Urinary bladder (tissue), 4 donors: Measurements from ENCODE around the gene BRME1. TPM values are rescaled to one million over a fixed set of nuclear protein-coding genes. Genes with fewer than 3 reads are reported as not detected.

ENCODE experiments used
- DNase-seq: peaks from one replicate; pipeline ENCODE4 v3.0.0-alpha.2; 2015; ENCODE audit errors: extremely low spot score
- H3K27ac ChIP-seq: one replicate; pipeline ENCODE4 v1.5.1; 2013; ENCODE audit warnings: low read depth, mild to moderate bottlenecking, moderate library complexity
- H3K36me3 ChIP-seq: one replicate; pipeline ENCODE4 v1.6.1; 2013; ENCODE audit warnings: mild to moderate bottlenecking, moderate library complexity; ENCODE audit not compliant: insufficient read depth
- H3K4me1 ChIP-seq: one replicate; pipeline ENCODE4 v1.6.1; 2013; ENCODE audit warnings: mild to moderate bottlenecking, moderate library complexity; ENCODE audit not compliant: insufficient read depth
- H3K4me3 ChIP-seq: one replicate; pipeline ENCODE4 v1.5.1; 2013; ENCODE audit warnings: low read depth, low read length
- WGBS: extraction: QIAGEN DNeasy Blood & Tissue Kit; methylation state at CpG from one replicate; pipeline ENCODE4 v1.1.7; 2013; 5-methylcytosine and 5-hydroxymethylcytosine counted together
- polyA plus RNA-seq: library from polyadenylated mRNA; stranded (reverse); fragments of 200-250 nt; gene quantifications from one replicate; pipeline ENCODE4 v1.2.3, GENCODE V29; 2013
- total RNA-seq: library from RNA; depleted of rRNA; stranded (reverse); fragments of >200 nt; gene quantifications from one replicate; pipeline ENCODE4 v1.2.3, GENCODE V29; 2014
- donor health status: healthy with polysubstance abuse.
- donor health status: healthy.

The BRME1 gene
- total RNA-seq (2.0 TPM), polyA plus RNA-seq (2.2 TPM)

DNA sequence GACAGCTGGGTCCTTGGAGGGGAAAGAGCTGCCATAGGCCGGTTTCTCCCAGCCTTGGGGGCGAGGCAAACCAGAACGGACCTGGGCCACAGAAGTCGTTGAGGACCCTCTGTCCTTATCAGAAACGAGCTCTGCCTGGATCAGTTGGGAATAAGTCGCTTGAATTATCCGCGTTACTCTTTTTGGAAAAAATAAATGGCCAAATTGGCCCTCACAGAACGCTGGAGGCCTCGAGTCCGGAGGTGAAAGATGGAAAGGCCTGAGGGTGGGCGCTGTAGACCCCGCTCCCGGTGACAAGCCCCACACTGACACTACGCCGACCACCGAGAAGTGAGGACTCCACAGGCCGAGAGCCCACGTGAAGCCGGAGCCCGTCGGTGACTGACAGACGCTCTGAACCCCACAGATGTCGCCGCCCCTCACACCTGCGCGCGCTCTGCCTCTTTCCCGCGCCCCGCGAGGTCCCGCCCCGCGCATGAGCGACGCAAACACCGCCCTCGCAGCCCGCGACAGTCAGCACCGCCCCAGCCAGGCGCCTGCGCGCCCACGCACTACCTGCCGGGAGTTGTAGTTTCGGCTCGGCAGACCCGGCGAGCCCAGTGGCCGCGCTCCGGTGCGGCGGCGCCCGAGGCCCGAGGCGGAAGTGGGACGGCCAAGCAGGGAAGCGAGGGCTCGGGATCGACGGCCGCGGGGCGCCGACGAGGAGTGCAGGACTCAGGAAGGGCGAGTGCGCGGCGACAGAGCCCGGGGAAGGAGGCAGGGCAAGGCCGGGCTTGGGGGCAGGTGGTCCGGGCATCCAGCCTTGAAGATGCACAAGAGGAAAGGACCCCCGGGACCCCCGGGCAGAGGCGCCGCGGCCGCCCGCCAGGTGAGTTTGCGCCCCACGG lies at the start of gene BRME1, which contains the start of gene CC2D1A:
BRME1 (minus strand) TSS at position 484 of the 887 bp plus-strand sequence. CDS start 1,225 bp downstream, outside the sequence.
CC2D1A (plus strand) TSS at position 568 of the 887 bp plus-strand sequence; CDS start at position 809, 241 bp downstream.
- Histone ChIP-seq H3K27ac (peak within 1 kb of the TSS; percentile 78), H3K4me3 (peak within 1 kb of the TSS; percentile 82), H3K36me3 (no peaks in the 10 kb centered on the region), H3K4me1 (peaks cover 2% of the 10 kb centered on the region)
- DNase-seq = peak; percentile 58
- WGBS = 5% methylated on average over 86 of the region's 86 CpGs

DNA sequence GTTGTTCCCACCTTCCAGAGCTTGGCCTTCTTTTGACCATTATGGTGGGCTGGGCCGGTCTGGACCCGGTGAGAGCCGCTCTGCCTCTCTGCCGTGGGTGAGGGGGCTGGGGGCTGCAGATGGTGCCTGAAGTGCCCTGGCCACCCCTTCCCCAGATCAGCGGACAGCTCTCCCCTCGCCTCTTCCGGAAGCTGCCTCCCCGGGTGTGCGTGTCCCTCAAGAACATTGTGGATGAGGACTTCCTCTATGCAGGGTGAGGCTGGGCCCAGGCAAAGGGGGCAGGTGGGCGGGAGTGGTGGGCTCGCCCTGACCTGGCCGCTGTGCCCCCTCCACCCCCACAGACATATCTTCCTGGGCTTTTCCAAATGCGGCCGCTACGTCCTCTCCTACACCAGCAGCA lies 48.3 kb upstream of the BRME1 start:
- H3K36me3 ChIP-seq = peaks cover under 1% of the 10 kb centered on the region
- no peaks in the 10 kb centered on the region for H3K4me1 ChIP-seq
- 92% methylated on average over 15 of the region's 15 CpGs for WGBS
- no peak overlapping the region for H3K27ac ChIP-seq
- no peak overlapping the region for H3K4me3 ChIP-seq
- DNase-seq = no peak

DNA sequence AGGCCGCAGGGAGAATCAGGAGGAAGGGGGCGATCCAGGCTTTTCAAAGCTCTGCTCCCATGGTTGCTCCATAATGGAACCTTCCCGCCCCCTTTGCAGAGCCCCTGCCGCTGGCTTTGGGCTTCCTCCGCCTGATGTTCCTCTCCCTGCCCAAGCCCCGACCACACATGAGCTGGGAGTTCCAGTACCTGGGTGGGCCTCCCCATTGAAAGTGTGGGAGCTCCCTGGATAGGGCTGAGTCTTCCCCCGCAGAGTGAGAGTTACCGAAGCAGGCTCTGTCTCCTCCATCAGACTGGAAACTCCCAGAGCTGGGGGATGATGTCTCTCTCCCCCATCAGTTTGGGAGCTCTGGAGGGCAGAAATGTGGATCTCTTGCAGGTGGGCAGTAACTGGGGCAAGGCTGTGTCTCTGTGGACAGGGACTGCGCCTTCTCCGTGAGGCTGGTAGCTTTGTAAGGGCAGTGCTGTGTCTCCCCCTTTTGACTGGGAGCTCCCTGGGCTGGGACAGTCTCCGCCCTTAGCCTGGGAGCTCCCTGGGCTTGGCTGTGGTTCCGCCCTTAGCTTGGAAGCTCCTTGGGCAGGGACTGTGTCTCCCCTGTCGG lies 47.1 kb upstream of the BRME1 start:
- 3% methylated on average over 13 of the region's 13 CpGs for WGBS
- peak; percentile 6 for DNase-seq
- H3K4me1 ChIP-seq = no peaks in the 10 kb centered on the region
- peak overlapping the region; percentile 95 for H3K4me3 ChIP-seq
- H3K36me3 ChIP-seq = no peaks in the 10 kb centered on the region
- H3K27ac ChIP-seq = no peak overlapping the region

DNA sequence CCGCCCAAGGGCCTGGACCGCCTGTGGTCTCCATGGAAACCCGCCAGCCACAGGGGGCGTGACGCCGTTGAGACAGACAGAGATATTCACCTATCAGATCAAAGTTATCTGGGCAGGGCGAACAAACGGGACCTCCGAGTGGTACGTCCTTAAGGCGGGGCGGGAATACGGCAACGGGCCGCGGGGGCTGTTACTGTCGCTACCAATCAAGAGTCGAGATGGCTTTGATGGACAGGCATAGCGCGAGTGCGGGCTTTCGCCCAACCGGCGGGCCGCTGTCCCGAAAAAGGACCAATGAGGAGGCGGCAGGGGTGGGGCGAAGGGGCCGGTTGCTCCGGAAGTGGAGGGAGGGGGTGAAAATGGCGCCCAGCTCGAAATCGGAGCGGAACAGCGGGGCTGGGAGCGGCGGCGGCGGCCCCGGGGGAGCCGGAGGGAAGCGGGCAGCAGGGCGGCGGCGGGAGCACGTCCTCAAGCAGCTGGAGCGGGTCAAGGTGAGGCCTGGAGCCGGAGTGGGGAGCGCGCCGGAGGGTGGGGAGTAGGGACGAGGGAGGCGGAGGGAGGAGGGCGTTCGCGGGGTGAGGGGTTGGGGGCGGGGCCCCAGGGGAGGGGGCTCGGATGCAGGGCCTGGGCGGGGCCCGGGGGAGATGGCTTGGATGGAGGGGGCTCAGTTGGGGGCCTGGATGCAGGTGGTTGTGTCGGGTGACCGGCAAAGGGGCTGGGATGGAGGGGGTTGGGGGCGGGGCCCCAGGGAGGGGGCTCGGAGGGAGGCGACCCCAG lies 46.4 kb upstream of the BRME1 start, which contains the start of gene DCAF15:
DCAF15 (plus strand) TSS at position 356 of the 777 bp plus-strand sequence; CDS start at position 360, 4 bp downstream.
- Histone ChIP-seq H3K4me3 (peak within 1 kb of the TSS; percentile 95), H3K36me3 (no peaks in the 10 kb centered on the region), H3K4me1 (no peaks in the 10 kb centered on the region), H3K27ac (peak within 1 kb of the TSS; percentile 93)
- peak; percentile 97 for DNase-seq
- under 1% methylated on average over 62 of the region's 65 CpGs for WGBS

DNA sequence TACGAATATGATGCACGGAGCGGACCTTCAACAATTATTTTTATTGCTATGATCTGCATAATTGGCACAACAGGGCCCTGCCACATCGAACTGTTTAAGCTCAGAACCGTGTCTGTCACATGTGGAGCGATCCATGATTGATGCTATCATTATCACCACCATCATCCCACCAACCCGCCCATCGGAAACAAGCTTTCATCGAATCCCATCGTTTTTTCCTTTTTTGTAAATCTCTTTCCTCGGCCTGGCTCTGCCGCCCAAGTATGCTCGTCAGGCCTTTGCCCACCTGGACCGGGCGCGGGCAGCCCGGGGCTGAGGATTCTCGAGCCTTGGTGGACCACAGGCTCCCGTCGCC lies 45.9 kb upstream of the BRME1 start:
- Histone ChIP-seq H3K4me1 (no peaks in the 10 kb centered on the region), H3K36me3 (no peaks in the 10 kb centered on the region), H3K4me3 (no peak overlapping the region), H3K27ac (no peak overlapping the region)
- no peak for DNase-seq
- 10% methylated on average over 20 of the region's 20 CpGs for WGBS

DNA sequence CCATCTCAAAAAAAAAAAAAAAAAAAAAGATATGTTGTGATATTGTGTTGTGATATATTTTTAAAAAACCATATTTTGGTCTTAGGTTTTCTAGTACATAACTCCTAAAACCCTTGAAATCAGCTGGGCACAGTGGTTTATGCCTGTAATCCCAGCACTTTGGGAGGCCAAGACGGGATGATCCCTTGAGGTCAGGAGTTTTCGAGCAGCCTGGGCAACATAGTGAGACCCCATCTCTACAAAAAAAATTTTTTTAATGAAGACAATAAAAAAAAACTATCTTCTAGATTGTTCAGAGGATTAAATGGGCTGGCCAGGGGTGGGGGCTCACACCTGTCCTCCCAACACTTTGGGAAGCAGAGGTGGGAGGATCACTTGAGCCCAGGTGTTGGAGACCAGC lies 45.1 kb upstream of the BRME1 start:
- DNase-seq = no peak
- H3K27ac ChIP-seq = no peak overlapping the region
- H3K4me3 ChIP-seq = no peak overlapping the region
- no peaks in the 10 kb centered on the region for H3K36me3 ChIP-seq
- WGBS = 84% methylated on average over 2 of the region's 2 CpGs
- no peaks in the 10 kb centered on the region for H3K4me1 ChIP-seq

DNA sequence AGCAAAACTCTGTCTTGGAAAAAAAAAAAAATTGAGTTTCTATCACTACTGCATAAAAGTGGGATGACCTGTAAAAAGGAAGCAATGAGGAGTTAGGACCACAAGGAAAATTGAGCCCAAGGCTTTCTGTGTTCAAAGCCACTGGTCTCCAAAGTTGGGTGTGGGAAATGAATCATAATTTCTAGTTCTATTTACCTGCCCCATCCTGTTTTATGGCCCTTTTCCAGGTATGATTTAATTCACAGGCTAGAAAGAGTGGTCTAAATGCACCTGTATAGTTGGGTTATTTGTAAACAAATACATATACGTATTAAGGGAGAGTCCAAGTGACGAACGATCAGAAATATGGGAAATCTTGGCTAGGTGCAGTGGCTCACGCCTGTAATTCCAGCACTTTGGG lies 40.5 kb upstream of the BRME1 start:
- WGBS = 85% methylated on average over 4 of the region's 4 CpGs
- H3K27ac ChIP-seq = no peak overlapping the region
- DNase-seq = no peak

DNA sequence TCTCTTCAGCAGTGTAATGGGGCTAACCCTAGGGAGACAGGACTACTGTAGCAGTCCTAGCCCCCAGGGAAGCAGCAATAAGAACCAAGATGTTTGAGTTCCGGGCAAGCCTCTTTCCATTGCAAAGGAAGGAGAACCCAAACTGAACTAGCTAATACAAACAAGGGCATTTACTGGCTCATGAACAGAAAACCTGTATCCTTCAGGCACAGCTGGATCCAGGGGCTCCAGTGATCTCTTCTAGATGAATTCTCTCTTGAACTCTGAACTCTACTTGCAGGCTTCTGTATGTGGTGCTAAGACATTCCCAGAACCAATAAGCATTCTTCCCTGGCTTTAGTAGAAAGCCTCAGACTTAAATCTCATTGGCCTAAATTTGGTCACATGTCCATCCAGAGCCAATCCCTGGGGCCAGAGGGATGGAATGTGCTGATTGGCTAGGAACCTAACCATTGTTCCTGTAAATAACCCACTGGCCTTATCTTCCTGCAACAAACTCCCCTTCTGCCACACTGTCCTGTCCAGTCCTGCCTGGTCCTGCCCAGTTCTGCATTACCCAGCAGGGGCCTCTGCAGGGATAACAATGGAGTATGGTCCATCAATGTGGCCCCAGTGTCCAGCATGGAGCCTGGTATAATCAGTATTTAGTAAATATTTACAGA lies 36.2 kb upstream of the BRME1 start:
- DNase-seq = no peak
- Histone ChIP-seq H3K27ac (no peak overlapping the region), H3K4me3 (no peak overlapping the region), H3K4me1 (no peaks in the 10 kb centered on the region), H3K36me3 (no peaks in the 10 kb centered on the region)
- 98% methylated on average over 1 of the region's 1 CpG for WGBS

More for the DNA sequence above, 40.5 kb upstream of the BRME1 start:
- Histone ChIP-seq H3K4me1 (no peaks in the 10 kb centered on the region), H3K4me3 (no peak overlapping the region), H3K36me3 (no peaks in the 10 kb centered on the region)

DNA sequence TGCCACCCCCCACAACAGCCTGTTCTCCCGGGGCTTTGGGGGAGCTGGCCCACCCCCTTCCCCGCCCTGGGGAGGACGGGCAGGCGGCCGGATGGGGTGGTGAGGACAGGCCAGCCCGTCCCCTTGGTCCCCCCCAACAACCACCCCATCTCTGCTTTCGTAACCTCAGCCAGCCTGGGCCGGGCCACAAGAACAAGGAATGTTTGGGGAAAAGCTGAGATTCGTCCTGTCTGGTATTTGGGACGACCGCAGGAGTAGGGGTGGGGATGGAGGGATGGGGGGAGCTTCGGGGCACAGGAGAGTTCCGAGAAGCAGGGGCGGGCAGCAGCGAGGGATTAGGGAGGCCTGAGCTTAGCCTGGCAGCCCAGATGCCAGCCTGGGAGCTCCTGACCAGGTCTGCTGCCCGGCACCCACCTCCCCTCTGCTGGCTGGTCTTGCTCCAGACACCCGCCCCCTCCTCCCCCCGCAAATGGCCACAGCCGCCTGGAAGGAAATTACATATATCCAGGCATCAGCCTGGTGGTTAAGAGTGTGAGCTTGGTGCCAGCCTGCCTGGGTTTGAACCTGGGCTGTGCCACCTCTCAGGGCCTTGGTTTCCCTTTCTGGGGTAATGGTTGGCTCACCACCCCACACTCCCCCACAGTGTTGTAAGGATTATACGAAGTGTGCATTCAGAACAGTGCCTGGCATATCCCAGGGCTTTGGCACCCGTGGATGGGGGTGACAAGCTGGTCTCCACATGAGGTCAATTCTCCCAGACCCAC lies 32.6 kb upstream of the BRME1 start, which contains the start of gene PODNL1:
PODNL1 (minus strand) TSS at position 117 of the 764 bp plus-strand sequence. CDS start 236 bp downstream, outside the sequence.
- 18% methylated on average over 21 of the region's 21 CpGs for WGBS
- Histone ChIP-seq H3K36me3 (no peaks in the 10 kb centered on the region), H3K27ac (no peak within 1 kb of the TSS), H3K4me3 (peak within 1 kb of the TSS; percentile 34), H3K4me1 (no peaks in the 10 kb centered on the region)
- no peak for DNase-seq

DNA sequence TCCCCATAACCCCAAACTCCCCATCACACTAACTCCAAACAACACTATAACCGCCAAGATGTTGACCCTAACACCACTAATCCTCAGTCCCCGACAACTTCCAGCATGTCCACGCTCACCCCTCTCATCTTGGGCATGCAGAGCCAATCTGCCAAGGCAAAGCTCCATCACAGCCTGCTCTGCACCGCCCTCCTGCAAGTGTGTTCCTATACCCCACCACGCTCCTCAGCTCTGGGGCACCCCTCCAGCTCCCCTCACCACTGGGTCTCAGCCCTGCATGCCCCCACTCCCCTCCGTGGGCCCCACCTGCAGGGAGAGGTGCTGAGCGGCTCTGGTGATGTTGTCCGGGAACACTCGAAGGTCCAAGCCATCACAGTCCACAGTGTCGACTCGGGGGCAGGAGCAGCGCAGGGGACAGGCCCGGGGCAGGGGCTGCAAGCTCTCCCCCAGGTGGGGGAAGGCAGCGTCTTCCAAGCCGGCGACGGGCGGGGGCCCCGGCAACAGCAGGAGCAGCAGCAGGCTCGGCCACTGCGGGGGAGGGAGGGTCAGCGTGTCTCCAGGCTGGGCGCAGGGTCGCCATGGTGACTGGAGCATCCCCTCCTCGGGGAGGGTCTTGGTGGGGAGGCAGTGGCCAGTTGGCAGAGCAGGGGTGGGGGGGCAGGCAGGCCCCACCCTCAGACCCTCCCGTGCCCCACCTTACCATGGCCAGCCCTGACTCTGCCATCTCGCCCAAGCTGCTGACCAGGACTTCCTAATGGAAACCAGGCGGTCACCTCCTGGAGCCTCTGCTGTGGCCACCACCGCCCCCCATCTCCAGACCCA lies 31.8 kb upstream of the BRME1 start:
- peak overlapping the region; percentile 34 for H3K4me3 ChIP-seq
- no peaks in the 10 kb centered on the region for H3K36me3 ChIP-seq
- WGBS = 8% methylated on average over 29 of the region's 29 CpGs
- H3K4me1 ChIP-seq = no peaks in the 10 kb centered on the region
- DNase-seq = no peak
- no peak overlapping the region for H3K27ac ChIP-seq

DNA sequence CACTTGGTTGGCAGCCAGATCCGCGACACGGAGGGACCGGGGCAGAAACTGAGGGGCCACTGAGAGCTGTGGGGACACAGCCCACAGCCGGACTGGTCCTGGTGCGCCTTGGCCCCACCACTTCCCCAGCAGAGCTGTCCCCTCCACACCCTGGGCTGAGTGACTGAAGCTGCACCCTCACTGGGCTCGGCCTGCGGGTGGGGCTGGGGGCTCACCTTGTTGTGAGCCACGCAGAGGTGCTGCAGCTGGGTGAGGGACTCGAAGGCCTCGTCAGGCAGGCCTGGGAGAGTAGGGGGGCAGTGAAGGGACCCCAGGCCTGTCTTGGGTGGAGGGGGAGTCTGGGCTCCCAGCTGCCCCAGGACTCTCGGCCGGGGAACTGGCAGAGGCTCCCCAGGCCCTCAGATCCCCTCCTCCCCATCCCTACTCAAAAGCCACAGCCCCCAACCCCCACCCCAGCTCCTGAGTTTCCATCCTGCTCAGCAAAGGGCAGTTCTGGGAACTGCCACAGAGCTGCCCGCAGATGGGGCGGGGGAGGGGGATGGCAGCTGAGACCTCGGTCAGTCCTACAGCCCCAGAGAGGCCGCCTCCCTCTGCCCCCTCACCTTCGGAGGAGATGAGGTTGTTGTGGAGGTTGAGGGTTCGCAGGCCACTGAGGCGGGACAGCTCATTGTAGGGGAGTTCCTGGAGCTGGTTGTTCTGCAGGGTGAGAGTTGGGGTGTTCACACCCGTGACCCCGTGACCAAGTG lies 30.0 kb upstream of the BRME1 start:
- Histone ChIP-seq H3K27ac (no peak overlapping the region), H3K36me3 (no peaks in the 10 kb centered on the region), H3K4me1 (no peaks in the 10 kb centered on the region), H3K4me3 (no peak overlapping the region)
- DNase-seq = no peak
- 68% methylated on average over 22 of the region's 22 CpGs for WGBS
